NCI-H526 (cell line): ENCODE data around the gene AP1B1.

ENCODE experiments used
- DNase-seq, 2 experiments: peaks; one replicate each; lab custom pipeline; 2025; lab: John Stamatoyannopoulos, UW

Gene AP1B1

DNA sequence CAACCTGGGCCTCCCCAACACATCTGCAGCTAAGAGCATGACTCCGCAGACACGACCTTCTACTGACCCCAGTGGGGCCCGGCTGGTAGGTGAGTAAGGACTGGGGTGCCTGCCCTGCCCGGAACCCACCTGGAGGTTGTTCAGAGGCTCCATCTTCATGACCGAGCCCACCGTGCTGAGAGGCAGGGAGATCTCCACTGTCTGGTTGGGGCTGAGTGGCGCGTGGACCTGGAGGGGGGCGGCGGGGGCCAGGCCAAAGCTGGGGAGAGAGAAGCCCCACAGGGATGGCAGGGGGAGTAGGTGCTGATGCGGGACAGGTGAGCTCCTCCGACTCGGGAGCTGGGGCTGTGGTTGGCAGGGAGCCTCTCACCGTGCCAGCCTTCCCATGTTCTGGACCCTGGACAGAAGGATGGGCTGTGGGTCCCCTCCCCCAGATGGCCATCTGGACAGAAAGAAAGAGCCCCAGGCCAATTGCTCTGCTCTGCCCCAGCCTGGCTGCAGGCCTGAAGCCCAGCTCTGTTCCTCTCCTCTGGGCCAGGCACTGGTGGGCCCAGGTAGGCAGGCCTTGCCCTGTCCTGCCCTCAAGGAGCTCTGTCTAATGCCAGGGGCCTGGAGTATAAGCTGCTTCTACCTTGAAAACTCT lies 56.6 kb downstream of the AP1B1 start:
- DNase-seq, result no peak

DNA sequence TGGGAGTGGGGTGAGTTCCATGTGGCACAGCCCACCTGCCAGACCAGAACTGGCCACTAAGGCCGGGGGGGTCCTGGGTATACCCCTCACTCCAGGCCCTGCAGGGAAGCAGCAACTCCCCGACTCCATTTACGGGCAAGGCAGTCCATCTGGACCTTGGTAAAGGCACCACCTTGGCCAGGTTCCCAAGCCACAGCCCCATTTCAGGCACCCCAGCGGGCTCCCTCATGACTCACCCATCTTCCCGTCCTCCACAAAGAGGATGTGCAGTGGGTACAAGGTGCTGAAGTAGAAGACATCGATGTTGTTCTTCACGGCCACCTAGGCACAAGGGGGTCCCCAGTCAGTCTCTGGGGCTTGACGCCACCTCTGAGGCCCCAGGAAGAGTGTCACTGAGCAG lies 57.2 kb downstream of the AP1B1 start:
- DNase-seq, result no peak

DNA sequence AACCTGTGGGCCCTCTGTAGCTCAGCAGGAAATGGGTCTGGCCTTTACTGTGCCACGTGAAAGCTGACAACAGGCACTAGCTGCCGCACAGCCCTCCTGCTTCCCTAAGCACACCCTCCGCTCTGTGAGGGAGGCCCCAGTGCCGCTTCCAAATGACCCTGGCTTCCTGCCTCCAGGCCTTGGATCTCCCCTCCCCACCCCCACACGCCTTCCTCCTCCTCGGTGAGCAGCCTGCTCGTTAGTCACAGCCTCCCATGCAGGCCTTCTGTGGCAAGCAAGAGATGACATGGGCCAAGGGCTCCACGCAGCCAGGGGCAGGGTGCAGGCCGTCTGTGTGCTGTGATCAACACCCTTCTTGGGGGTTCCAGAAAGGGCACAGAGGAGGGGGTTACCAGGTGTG lies 57.6 kb downstream of the AP1B1 start:
- DNase-seq, result no peak

DNA sequence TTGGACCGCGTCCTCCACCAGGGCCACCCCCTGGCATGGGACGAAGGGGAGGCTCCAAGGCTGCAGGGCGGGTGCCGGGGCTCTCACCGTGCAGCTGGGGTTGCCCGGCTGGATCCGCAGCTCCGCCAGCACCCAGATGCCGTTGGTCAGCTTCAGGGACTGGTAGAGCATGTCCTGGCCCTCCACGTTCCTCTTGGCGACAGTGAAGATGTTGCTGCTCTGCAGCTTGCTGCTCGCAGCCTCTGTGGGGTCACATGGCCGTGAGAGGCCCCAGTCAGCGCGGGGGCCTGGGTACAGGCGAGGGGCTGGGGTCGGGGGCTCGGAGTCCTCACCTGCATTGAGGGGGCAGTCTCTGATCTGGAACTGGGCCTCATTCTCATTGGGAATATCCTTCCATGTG lies 58.1 kb downstream of the AP1B1 start:
- DNase-seq, result no peak

DNA sequence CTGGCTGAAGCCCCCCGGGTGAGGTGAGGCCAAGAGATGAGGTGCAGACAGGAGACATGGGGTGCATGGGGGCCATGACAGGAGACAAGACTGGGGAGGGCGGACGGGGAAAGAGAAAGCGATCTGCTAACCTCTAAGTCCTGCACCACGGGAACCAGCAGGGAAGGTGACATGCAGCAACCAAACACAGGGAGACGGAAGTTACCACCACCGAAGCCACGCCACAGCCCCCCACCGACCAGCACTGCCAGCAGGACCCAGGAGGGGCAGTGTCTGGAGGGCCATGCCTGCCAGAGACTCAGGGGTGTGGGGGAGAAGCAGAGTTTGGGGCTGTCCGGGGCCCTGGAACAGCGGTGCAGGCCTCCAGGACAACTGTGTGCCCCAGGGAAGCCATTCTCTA lies 58.8 kb downstream of the AP1B1 start:
- no peak for DNase-seq

DNA sequence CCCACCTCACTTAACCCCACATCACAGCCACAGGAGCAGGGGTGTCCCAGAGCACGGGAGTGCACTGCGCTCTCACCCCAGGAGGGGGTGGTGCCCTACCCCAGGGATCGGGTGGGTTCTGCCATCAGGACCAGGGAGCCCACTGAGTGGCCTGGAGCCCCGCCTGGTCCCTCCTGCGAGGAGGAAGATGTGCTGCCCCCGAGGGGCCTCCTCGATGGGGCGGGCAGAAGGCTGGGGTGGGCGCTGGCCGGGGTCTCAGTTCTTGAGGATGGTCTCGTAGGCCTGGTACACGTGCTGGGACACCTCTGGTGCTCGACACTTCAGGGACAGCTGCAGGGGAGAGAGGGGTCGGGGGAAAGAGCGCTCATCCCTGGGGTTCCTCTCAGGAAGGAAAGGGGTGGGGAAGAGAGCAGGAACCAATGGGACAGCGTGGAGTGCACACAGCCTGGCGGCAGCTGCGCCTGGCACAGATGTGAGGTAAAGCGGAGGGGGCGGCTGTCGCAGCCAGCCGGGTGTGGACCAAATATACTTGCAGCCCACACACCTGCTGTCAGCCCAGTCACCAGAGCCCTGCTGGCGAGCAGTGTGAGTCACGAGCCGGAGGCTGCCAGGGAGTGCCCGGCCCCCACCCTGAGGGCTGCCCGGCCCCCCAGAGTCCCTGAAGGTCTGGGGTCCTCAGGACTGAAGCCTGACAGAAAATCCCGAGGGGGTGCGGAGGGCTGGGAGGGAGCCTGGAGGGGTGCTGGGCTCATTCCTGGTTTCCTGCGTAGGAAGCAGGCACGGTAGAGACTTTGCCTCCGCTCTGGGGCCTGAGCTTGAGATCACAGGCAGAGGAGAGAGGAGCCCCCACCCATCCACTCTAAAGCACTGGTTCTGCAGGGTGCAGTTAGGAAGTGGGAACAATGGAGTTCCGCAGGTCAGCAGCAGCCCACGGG lies 59.5 kb downstream of the AP1B1 start:
- DNase-seq, result no peak

DNA sequence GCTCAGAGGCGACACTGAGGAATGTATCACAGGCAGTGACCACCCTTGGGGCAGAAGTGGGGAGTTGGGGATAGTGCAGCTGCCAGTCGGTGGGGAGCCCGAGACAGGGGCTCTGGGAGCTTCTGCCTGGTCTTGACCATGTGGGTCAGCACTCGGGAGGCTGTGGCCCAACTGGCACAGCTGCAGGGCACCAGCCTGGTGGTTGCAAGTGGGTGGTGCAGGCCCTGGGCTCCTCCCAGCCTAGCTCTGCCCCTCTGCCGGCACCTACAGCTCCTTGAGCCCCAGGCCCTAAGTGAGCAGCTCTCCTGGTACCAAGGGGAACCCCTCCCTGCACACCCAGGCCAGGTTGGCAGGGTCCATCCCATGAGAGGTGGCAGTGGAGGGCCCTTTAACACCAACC lies 60.3 kb downstream of the AP1B1 start:
- no peak for DNase-seq

DNA sequence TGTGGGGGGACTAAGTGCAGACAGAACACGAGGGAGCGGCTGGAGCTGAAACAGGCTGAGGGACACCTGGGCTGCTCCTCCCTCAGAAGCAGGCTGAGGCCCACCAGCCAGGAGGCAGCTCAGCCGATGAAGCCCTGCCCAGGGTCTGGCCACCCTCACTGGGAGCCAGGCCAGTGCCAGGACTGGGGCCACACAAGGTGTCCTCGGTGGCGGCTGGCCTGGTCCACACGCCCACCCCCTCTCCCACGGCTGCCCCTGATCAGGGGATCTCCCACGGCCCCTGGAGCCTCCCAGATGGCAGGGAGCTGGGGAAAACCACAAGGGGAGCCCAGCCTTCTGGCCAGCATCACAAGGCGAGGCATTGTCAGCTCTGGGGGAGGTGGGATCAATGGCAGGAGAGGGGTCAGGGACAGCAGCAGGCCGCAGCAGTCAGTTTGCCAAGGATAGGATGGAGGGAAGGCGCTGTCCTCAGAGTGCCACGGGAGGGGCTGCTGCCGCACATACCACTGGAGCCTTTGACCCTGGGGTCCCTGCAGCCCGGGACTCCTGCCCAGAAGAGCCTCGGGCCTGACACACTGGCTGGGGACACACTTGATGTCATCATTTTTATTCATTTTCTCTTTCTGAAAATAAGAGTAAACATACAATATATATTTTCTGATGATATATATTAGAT lies 61.1 kb downstream of the AP1B1 start:
- DNase-seq, result no peak

DNA sequence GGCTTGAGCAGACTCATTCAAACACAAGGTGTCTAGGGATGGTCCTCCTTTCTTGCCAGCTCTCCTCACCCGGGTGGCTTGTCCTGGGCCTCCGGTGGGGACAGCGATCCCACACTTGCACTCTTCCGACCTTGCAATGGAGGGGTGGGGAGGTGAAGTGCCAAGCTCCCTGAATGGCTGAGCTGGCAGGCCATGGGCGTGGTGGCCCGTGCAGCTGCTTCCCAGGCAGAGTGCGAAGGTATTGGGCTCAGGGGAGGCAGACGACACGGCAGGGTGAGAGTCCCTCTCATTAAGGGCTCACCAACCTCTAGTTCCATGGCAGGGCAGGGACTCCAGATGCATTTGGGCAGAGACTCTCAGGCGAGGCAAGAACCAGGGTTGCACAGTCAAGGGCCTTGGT lies 61.9 kb downstream of the AP1B1 start:
- no peak for DNase-seq

DNA sequence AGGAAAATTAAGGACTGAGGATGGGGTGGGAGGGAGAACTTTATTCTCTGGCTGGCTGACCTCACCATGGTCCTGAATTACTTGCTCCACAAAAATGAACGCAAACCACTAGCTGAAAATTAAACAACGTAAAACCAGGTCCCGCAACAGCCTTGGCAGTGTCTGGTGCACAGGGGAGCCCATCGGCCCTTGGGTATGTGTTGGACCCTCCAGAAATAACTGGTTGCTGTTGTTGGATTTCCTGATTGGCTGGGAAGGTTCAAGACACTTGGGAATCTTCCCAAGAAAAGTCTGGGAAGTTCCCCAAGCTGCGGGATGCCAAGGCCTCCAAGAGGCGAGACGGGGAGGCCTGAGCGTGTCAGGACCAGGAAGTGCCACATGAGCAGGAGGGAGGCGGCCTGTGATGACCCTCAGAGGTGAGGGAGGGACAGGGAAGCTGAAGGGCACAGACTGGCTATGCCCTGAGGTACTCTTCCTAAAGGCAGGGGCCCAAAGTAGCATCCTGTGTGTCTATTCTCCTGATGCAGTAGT lies 62.5 kb downstream of the AP1B1 start:
- no peak for DNase-seq

DNA sequence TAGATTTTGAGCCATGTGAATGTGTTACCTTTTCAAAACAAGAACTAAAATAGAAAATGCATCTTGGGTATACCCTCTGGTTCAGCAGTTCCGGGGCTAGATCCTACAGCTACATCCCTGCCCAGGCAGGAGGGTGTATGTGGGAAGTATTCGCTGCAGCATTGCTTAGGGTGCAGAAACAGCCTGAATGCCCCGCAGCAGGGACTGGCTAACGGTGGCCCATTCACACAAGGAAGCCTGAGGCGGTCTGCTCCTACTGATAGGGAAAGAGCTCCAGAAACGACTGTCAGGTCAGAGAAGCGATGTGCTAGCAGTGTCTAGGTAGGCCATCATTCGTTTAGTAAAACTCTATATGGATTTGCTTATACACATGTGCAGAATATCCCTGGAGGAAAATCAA lies 63.0 kb downstream of the AP1B1 start:
- no peak for DNase-seq

DNA sequence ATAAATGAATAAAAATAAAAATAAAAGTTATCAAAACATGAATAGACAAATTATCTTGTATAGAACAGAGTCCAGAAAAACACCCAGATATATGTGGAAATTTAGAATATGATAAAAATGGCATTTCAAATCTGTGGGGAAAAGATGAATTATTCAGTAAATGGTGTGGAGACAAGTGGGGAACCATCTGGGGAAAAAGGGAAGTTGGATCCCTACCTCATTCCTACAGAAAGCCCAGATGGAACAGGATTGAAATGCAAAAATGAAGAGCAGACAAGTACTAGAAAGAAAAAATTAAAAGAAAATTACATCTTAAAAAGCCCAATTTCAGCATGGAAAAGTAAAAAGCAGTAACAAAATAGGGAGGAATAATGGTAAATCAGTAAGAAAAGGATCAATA lies 64.7 kb downstream of the AP1B1 start:
- DNase-seq, result no peak

DNA sequence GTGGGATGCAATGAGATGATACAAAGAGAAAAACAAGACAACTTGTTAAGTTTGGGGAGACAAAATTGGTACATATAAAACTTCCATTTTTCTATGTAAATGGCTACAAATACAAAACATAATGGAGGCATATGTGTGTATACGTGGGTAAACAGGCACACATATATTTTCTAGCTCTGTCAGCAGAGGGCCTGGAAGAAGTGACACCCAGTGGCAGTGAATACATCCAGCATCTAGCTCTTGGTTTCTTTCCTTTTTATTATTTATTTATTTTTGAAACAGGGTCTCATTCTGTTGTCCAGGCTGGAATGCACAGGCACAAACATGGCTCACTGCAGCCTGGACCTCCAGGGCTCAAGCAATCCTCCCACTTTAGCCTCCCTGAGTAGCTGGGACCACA lies 67.8 kb downstream of the AP1B1 start:
- no peak for DNase-seq

DNA sequence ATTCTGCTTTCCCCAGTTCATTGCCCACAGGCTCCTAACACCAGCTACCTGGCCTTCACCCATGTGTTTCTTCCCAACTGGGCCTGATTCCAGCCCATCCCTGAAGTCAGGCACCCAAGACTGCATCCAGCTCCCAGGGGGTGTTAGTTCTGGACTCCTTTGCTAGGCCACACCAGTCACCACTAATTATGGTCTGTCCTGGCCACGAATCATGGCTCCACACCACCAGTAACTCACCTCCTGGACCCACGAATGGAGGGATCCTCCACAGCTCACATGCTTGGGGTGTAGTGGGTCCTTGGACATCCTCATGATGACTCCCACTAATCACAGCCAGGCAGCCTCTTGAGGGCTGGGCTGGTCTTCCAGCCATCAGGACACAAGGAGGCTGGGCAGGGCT lies 69.3 kb downstream of the AP1B1 start:
- no peak for DNase-seq

DNA sequence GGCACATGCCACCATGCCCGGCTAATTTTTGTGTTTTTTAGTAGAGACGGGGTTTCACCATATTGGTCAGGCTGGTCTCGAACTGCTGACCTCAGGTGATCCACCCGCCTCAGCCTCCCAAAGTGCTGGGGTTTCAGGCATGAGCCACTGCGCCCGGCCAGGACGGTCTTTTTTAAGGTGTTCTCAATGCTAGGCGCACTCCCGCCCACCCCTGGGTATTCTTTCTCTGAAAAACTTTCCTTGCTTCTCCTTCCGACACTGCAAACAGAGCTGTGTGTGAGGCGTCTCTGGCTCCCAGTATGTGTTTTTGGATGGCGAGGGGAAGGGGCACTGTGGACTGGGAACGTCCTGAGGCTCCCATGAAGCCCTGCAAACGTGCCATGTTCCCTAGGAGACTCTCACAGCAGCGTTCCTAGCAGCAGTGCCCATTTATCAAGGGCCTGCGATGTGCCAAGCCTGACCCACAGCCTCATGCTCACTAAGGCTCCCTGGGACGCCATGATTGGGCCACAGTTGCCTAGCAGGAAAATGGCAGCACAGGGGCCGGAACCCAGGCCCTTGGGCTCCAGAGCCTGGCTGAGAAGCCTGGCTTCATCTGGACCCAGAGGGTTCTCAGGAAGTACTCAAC lies 70.4 kb downstream of the AP1B1 start:
- no peak for DNase-seq

DNA sequence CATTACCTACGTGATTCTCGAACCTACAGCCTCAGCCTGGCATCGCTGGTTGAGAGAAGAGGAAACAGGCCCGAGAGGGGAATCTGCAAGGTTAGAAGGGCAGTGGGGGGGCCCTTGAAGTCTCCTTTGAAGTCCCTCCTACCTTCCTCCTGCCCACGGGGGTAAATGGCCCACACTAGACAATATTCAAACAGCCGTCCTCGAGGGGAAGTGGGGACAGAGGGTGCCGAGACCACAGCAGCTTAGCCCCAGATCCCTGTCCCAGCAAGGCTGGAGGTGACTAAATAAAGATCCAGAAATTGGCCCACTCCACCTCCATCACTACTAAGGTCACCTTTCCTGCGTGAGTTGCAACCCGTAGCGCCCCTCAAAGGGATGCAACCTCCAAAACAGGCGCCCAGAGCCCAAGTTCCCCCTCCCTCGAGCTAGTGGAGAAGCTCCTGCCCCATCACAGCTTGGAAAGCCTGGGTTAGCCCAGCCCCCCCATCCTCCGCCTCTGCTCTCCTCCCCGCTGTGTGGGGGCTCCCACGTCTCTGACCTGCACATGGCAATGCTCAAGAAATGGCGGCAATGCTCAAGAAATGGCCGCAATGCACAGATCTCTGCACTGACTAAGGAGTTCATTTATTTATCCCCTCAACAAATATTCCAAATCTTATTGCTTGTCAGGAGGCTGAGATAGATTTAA lies 72.1 kb downstream of the AP1B1 start:
- DNase-seq, result no peak

DNA sequence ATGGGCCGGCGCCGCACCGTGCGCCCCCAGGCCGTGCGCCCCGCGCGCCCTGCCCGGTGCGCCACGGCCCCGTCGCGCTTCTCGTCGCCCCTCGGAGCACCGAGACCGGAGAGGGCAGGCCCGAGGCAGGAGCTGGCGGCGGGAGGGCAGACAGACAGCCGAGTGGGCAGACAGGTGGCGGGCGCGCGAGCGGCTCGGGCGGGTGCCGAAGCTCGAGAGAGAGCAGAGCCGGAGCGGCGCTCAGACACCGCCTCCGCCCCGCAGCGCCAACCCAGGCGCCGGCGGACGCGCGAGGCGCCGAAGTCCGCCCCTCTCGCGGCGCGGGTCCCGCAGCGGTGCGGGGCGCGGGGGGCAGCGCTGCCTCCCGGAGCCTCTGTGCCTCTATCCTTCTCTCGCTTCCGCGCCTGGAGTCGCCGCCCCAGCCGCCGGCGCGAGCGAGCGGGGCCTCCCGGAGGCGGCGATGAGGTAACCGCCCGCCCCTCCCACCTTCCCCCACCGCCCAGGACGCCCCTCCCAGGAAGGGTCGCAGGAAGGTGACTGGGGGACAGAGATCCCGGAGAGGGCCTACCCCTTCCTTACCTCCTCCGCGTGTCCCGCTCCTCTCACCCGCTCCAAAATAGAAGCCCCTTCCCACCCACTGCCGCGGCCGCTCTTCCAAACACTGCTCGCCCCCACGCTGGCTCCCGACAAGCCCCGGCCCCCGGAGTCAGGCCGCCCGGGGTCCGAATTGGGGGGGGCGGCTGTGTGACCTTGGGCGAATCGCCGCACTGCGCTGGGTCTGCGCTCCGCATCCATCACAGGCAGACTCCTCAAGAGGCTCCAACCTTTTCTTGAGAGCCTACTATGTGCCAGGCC lies 72.9 kb downstream of the AP1B1 start, which contains the start of gene RASL10A:
Gene RASL10A (minus strand): TSS at position 412 of the 855 bp plus-strand sequence. CDS start 451 bp downstream, outside the sequence.
- DNase-seq, result peak in 1 of 2 experiments; percentile 48

DNA sequence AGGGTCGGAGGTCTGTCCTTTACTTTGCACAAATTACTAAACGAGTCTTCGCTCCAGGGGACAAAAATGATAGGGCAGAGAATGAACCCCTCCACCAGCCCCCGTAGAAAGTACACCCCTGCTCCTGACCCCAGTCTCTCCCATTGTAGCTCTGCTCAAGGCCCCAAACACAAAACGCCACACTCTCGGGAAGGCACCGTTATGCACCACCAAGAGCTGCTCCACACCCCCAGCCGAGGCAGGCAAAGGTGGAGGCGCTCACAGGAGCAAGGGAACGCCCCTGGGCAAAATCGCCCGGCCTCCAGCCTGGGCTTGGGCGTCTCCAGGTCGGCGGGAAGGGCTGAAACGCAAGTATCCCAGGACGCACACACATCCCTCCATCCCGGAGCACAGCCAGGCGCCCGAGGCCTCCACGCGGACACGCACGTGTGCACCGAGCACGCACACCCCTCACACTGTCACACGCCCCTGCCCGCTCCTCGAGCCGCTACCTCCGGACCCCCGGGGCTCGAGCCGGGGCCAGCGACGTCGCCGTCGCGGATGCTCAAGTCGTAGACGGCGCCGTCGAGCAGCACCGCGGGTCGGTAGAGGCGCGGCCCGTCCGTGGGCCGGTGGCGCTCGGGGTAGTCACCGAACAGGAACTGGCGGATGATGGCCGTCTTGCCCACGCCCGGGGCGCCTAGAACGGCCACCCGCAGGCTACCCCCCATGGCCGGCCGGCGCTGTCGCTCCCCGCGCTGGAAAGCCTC lies 73.7 kb downstream of the AP1B1 start:
- DNase-seq, result peak in 1 of 2 experiments; percentile 16

DNA sequence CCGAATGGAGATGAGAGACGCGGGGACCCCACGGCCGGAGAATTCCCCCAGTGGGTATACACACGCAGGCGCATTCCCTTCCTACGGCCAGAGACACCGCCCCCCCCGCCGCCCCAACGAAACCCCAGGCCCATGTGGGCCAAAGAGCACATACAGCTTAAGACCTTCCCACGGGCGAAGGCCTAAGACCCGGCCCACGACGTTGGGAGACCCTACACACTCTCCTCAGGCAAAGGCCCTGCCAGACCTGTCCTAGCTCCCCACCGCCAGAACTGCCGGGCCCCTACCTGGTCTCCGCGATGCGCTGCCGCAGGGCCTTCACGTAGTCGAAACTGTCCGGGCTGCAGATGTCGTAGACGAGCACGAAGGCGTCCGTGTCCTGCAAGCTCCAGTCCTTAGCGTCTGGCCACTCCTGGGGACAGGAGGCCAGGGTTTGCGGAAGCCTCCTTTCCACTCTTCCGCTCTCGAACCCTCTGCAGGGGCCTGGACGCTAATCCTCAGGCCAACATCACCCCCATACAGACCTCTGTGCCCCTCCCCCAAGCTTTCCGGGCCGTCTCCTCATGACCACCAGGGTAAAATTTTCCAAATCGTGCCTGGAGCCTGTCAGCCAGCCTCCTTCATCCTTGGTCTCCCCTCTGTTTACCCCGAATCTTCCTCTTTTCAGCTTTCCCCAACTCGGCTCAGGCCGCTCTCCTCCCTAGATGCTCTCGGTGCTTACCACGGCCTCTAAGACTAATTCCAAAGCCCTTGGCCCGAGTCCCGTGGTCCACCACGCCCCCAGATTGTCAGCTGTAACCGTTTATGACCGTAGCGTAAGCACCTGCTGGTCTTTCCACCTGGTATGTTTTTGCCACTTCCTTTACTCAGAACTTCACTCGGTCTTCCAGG lies 74.5 kb downstream of the AP1B1 start:
- DNase-seq, result peak in 1 of 2 experiments; percentile 23
